GM21619 (cell line): ENCODE data around the gene PRR29.

Experiments
- ATAC-seq: cut with Tn5 transposase; IDR thresholded peaks from one replicate; pipeline ENCODE4 v1.9.1; 2021; ENCODE audit not compliant: unreplicated experiment

PRR29 gene

GRCh38 chr17:64039106-64039400 is 40.9 kb downstream of the PRR29 start:
- no peak for ATAC-seq

- ATAC-seq: no peak
Observed at GRCh38 chr17:64040206-64040605, 42.1 kb downstream of the PRR29 start.

GRCh38 chr17:64041912-64042311 is 43.8 kb downstream of the PRR29 start:
- ATAC-seq: no peak

GRCh38 chr17:64042700-64043485 is 44.7 kb downstream of the PRR29 start:
- no peak for ATAC-seq

- ATAC-seq: no peak
Observed at GRCh38 chr17:64045176-64045575, 47.0 kb downstream of the PRR29 start.

GRCh38 chr17:64048805-64049204 is 50.7 kb downstream of the PRR29 start:
- ATAC-seq: no peak

GRCh38 chr17:64051153-64051552 is 53.0 kb downstream of the PRR29 start:
- no peak for ATAC-seq

- ATAC-seq: no peak
Observed at GRCh38 chr17:64053101-64053500, 55.0 kb downstream of the PRR29 start.
